SK-N-DZ (cell line): Measurements from ENCODE around the gene GANC.

ENCODE experiments used
- DNase-seq: peaks from one replicate; pipeline ENCODE4 v3.0.0-alpha.2; 2015; ENCODE audit warnings: low spot score

The GANC gene

GRCh38 chr15:42345504-42345903 lies 72.5 kb downstream of the GANC start:
- no peak for DNase-seq

- no peak for DNase-seq
Measured at GRCh38 chr15:42348083-42348482, 75.1 kb downstream of the GANC start.

- no peak for DNase-seq
Measured at GRCh38 chr15:42349186-42349585, 76.2 kb downstream of the GANC start.

GRCh38 chr15:42352401-42352800 lies 79.4 kb downstream of the GANC start:
- no peak for DNase-seq

GRCh38 chr15:42353061-42353460 lies 80.1 kb downstream of the GANC start:
- DNase-seq = no peak

- no peak for DNase-seq
Measured at GRCh38 chr15:42354824-42355223, 81.8 kb downstream of the GANC start.

- DNase-seq = no peak
Measured at GRCh38 chr15:42355291-42355690, 82.3 kb downstream of the GANC start.

- DNase-seq = no peak
Measured at GRCh38 chr15:42356851-42357250, 83.8 kb downstream of the GANC start.

- no peak for DNase-seq
Measured at GRCh38 chr15:42358141-42358540, 85.1 kb downstream of the GANC start.

- no peak for DNase-seq
Measured at GRCh38 chr15:42359249-42359648, 86.2 kb downstream of the GANC start, which contains the start of gene CAPN3. Gene CAPN3, plus strand, starts transcription at chr15:42359501. Its CDS starts 305 bp downstream, at chr15:42359806.

- no peak for DNase-seq
Measured at GRCh38 chr15:42359985-42360384, 87.0 kb downstream of the GANC start.

- no peak for DNase-seq
Measured at GRCh38 chr15:42360535-42361112, 87.6 kb downstream of the GANC start.

GRCh38 chr15:42363487-42363886 lies 90.5 kb downstream of the GANC start:
- no peak for DNase-seq

- no peak for DNase-seq
Measured at GRCh38 chr15:42363942-42364341, 90.9 kb downstream of the GANC start.

GRCh38 chr15:42364529-42364928 lies 91.5 kb downstream of the GANC start:
- DNase-seq = no peak

- DNase-seq = no peak
Measured at GRCh38 chr15:42365921-42366550, 93.0 kb downstream of the GANC start.

- DNase-seq = no peak
Measured at GRCh38 chr15:42367041-42367440, 94.0 kb downstream of the GANC start.

GRCh38 chr15:42368096-42368495 lies 95.1 kb downstream of the GANC start:
- DNase-seq = no peak

- no peak for DNase-seq
Measured at GRCh38 chr15:42371096-42371495, 98.1 kb downstream of the GANC start.

- no peak for DNase-seq
Measured at GRCh38 chr15:42373274-42373673, 100.3 kb downstream of the GANC start.

GRCh38 chr15:42373936-42374335 lies 100.9 kb downstream of the GANC start:
- DNase-seq = no peak

GRCh38 chr15:42374810-42375209 lies 101.8 kb downstream of the GANC start:
- no peak for DNase-seq

- no peak for DNase-seq
Measured at GRCh38 chr15:42375252-42375651, 102.3 kb downstream of the GANC start.

GRCh38 chr15:42375941-42376340 lies 102.9 kb downstream of the GANC start:
- DNase-seq = no peak
